ENCODE results near the gene COX8A. TPM values are rescaled to one million over a fixed set of nuclear protein-coding genes. Genes with fewer than 3 reads are reported as not detected.
"Not testable (repeated sequence)": the region's sequence is repeated elsewhere in the genome, so short reads cannot be mapped to it uniquely, and the experiment has no call there.

Gene COX8A, protein sequence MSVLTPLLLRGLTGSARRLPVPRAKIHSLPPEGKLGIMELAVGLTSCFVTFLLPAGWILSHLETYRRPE
- 350 and 373 TPM in 2 replicates for total RNA-seq

DNA sequence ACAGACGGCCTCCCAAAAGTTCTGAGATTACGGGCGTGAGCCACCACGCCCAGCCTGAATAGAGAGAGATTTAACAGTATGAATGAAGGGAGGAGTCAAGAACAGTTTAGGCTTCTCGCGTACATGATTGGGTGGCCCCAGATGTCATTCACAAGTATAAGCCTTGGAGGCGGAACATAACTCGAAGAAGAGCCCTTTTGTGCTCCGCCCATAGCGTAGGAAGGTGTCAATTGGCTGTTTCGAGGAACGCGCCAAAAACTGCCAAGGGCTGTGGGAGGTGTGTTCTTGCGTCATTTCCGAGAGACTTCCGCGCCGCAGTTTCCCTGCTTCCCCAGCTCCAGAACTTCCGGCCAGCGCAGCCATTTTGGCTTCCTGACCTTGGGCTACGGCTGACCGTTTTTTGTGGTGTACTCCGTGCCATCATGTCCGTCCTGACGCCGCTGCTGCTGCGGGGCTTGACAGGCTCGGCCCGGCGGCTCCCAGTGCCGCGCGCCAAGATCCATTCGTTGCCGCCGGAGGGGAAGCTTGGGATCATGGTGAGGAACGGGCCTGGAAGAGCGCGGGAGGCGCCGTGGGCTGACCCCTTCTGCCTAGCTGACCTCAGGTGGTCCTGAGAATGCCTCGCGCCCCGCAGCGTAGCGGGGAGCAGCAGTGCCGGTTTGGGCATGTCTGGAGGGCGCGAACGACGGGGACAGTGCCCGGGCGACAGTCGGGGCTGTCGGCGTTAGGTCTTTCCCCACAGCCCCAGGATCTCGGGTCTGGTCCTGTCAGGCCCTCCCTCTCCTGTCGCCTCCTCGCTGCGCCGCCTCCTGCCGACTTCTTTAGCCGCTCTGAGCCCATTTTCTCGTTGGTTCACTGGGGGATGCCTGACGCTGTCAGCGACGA, at the start of gene COX8A:
Gene COX8A (plus strand): TSS at position 362 of the 885 bp plus-strand sequence. CDS start 61 bp downstream, at position 423.
- intact Hi-C loops (cut with micrococcal nuclease), result loop anchor here (1.0 kb wide), 10 partner anchors 12 to 331 kb away; partner anchors contain the start of genes ESRRA, OTUB1 and RTN3

DNA sequence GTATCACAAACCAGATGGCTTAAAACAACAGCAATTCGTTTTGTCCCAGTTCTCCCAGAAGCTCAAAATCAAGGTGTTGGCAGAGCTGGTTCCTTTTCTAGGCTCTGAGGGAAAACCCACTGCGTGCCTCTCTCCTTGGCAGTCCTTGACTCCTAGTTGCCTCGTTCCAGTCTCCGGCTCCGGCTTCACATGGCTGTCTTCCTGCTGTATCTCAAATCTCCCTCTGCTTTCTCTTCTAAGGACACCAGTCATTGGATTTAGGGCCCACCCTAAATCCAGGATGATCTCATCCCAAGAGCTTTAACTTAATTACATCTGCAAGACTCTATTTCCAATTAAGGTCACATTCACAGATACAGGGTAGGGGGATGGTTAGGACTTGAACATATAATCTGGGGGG, 44.8 kb upstream of the COX8A start:
- intact Hi-C loops (cut with micrococcal nuclease), result no loop called here

DNA sequence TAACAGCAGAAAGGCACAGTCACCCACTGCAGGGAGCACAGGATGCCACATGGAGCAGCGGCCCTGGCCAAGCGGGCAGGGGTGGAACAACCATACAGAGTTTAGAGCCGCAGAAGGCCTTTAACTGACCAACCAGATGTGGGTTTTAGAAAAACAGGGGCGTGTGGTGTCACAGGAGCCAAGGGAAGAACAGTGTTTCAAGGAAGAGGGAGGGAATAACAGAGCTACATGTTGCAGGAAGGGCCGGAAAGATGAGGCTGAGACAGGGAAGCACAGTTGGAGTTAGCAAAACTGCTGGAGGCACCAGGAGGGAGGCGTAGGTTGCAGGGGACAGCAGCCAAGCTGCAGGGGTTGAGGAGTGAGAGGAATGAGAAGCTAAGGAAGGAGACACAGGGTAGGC, 43.4 kb upstream of the COX8A start:
- intact Hi-C loops (cut with micrococcal nuclease), result no loop called here

DNA sequence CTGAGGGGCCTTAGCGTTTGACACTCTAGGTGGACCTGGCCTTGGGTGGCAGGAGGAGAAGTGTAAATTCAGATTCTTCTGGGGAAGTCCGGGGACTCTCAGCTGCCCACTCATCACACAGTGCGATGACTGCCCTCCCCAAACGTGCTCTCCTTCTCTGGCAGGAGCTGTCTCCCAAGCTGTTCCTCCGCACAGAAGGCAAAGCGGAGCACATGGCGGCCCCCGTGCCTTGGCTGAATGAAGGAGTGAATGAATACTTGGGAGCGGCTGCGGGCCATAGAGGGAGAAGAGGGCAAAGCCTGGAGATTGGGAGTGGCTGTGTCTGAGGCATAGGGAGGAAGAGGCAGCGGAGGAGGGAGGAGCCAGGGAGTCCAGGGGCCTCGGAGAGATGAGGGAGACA, 42.5 kb upstream of the COX8A start:
- intact Hi-C loops (cut with micrococcal nuclease), result no loop called here

GRCh38 chr11:63933459-63933858, 41.0 kb upstream of the COX8A start:
- intact Hi-C loops (cut with micrococcal nuclease), result no loop called here

GRCh38 chr11:63937713-63938478, 36.5 kb upstream of the COX8A start:
- intact Hi-C loops (cut with micrococcal nuclease), result loop anchor here (1.0 to 2.0 kb wide), 9 partner anchors 19 to 331 kb away; partner anchors contain the start of genes COX8A, OTUB1 and STIP1

GRCh38 chr11:63938479-63939396, 35.7 kb upstream of the COX8A start, which contains the start of gene NAA40:
TSS of gene NAA40 (plus strand) at chr11:63939002. CDS start at chr11:63939097, 95 bp downstream.
- intact Hi-C loops (cut with micrococcal nuclease), result loop anchor here (1.0 to 2.0 kb wide), 9 partner anchors 20 to 331 kb away; partner anchors contain the start of genes COX8A, OTUB1 and STIP1

DNA sequence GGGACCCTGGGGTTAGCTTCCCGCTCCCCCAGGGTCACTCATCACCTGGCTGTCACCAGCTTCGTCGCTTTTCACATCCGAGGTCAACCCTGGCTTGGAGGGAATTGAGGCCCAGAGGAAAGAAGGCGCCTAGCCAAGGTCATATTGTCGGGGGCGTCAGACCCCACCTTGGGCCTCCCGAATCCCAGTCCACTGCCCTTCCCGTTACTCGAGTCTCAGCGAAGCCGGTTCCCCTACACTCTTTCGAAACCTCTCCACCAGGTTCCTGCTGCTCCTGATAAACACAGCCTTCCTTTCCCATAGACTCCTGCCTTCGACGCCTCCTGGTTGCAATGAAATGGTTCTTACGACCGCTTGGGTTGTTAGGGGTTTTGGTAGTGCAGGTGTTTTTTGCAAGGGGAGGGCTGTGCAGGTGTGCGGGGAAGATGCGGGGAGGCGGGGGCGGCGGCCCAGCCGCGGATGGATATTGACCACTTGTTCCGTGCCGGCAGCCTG, 35.0 kb upstream of the COX8A start:
- intact Hi-C loops (cut with micrococcal nuclease), result loop anchor here (2.0 kb wide), 3 partner anchors 21 to 247 kb away; partner anchors contain the start of gene STIP1

DNA sequence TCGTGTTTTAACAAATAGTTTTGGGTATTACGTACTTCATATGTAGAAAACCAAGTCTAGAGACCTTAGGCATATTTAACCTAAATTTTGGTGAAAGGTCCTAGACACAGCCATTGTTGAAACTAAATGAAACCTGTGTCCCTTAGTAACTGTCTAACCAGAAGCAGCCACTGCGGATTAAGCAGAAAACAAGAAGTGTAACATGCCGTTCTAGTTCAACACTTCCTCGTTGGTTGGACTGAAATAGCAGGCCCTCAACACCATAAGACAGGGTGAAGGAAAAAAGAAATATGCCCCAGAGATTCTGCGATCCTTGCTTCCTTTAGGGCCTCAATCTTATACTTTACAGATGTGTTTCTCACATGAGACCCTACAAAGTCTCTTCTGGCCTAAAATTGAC, 33.6 kb upstream of the COX8A start:
- intact Hi-C loops (cut with micrococcal nuclease), result no loop called here

GRCh38 chr11:63941901-63942300, 32.5 kb upstream of the COX8A start:
- intact Hi-C loops (cut with micrococcal nuclease), result no loop called here

- intact Hi-C loops (cut with micrococcal nuclease), result no loop called here
Measured at GRCh38 chr11:63942803-63943202, 31.6 kb upstream of the COX8A start.

DNA sequence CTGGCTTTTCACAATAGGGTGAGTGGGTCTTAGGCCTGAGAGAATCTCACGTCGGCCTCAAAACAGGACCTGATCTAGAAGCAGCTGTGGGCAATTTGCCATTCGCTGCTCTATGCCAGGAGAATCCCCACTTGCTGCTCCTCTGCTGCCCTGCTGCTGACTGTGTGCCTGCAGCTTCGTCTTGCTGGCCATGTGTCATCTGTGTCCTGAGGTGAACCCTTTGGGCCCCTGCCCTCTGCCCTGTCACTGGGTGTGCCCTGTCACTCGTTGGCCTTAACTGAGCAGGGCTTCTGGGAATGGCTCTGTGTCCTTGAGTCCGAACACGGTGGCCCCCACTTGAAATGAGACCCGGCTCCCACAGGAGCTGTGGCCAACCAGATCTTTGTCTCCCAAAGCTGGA, 29.4 kb upstream of the COX8A start:
- intact Hi-C loops (cut with micrococcal nuclease), result loop anchor here (1.0 to 2.0 kb wide), 2 partner anchors 108 to 178 kb away; no protein-coding TSS in a partner anchor

DNA sequence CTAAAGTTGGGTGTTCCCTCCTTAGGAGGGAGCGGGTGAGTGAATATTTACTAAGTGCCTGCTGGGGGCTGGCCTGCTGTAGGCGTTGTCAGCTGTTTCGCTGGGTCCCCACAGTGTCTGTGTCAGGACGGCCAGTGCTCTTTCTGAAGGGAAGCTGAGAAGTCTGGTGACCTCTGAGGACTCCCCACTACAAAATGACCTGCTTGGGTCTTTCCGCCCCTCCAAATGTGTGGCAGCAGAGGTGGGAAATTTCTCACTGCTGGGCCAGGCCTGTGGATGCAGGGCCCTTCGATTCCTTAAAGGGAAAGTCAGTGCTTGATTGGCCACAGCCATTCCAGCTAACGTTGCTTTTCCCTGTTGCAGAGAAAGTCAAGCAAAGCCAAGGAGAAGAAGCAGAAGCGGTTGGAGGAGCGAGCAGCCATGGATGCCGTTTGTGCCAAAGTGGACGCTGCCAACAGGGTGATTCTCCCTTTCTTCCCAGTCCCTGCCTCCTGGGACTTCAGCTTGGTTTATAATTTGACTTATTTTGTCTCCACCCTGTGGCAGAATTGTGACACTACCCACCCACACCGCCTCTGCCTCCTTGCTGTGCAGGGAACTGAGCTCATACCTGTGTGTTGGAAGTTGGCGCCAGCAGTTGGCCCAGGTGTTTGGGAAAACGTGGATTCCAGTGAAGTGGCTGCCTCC, 28.8 kb upstream of the COX8A start:
- intact Hi-C loops (cut with micrococcal nuclease), result loop anchor here (1.0 to 2.0 kb wide), 2 partner anchors 108 to 179 kb away; no protein-coding TSS in a partner anchor

DNA sequence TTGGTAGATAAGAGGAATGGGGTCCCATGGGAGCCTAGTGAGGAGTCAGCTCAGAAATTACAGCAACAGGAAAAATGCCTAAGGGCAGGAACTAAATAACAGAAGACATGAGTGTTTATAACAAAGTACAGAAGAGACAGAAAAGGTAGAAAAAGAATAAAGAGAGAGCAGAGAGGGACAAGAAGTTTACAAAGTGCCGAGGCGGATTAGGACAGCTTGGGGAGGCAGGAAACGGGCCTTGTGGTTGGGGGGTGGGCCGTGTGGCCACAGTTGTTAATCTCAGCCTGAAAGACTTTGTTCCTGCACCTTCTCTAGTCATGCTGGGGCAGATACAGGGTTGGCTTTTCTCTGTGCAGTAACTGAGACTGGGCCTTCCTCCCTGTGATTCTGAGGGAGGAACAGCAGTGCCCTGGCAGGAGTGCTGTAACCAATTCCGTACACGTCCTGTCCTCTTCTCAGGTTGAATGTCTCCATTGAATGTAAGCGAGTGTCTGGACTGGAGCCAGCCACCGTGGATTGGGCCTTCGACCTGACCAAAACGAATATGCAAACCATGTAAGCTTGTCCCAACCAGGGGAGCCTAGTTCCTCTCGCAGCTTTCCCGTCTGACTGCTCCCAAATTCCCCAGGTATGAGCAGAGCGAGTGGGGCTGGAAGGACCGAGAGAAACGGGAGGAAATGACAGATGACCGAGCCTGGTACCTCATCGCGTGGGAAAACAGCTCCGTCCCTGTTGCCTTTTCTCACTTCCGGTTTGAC, 22.5 kb upstream of the COX8A start:
- intact Hi-C loops (cut with micrococcal nuclease), result no loop called here

DNA sequence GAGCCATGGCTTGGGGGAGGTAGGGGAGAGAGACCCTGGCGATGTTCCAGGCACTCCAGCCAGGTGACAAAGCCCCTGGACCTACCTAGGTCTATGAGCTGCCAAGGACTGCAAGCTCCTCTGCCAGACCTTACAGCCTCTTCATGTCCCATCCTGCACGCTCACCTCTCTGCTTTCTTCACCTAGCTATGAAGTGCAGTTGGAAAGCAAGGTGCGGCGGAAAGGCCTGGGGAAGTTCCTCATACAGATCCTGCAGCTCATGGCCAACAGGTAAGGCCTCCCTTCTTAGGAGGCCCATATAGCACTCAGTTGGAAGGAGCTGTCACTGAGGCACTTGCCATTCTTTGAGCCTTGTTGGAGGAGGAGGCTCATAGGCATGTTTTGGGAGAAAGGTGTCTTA, 21.9 kb upstream of the COX8A start:
- intact Hi-C loops (cut with micrococcal nuclease), result no loop called here

GRCh38 chr11:63958008-63958407, 16.4 kb upstream of the COX8A start:
- intact Hi-C loops (cut with micrococcal nuclease), result no loop called here

DNA sequence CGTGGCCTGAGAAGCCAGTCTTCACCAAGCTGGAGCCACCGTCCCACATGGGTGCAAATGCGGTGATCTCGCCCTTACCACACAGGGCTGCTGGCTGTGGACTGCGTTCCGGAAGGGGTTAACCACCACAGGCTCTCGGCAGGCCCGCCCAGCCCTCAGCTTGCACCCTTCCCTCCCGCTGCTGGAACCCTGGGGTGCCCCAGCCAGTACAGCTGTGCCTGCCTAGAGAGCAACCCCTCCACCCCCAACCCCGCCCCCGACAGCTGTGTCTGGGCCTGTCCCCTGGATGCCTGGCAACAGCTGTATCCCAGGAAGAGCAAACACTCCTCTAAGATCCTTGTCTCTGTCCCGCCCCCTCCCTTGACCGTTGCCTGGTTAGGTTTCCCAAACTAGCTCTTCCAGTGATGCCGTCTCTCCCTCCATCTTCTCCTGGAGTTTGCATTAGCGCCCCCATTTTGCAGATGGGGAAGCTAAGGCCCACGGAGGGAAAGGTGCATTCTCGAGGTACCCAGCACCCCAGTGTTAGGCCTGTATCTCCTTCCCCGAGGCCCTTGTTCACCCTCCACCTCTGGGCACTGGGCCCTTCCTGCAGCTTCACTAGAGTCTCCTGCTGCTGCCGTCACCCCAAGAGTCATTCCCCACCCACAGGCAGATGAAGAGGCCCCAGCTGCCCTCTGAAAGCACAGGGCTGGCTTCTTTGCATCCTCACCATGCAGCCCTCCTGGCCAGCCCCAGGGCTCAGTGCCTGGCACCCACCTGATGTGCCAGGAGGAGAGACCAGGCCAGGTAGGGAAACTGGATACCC, 12.6 kb upstream of the COX8A start:
- intact Hi-C loops (cut with micrococcal nuclease), result no loop called here

GRCh38 chr11:63963895-63964294, 10.5 kb upstream of the COX8A start:
- intact Hi-C loops (cut with micrococcal nuclease), result not testable (repeated sequence)

Measured in T-helper 1 cell treated with Interleukin-12 subunit alpha and Interleukin-12 subunit beta and Interleukin-4 antibody, amounts not matched to agents 30 ng/mL and 1 ng/mL, for 36 hours (primary cell).